Dermis lymphatic vessel endothelial cell (primary cell): Measurements from ENCODE around the gene TMOD3. TPM values are rescaled to one million over a fixed set of nuclear protein-coding genes. Genes with fewer than 3 reads are reported as not detected.

Experiments used
- total RNA-seq: library from RNA; depleted of rRNA; stranded (reverse); fragments of >200 nt; gene quantifications from 2 replicates; pipeline ENCODE4 v1.2.1, GENCODE V29; 2014

TMOD3 gene
- 80.5 and 90.7 TPM in 2 replicates for total RNA-seq

GRCh38 chr15:51829376-51830275 lies at the start of gene TMOD3:
Gene TMOD3 (plus strand): TSS chr15:51829653. CDS start chr15:51862885, 33,232 bp downstream.

Other genes starting within 250 kb of the TMOD3 start
- 10.1 and 12.6 TPM in 2 replicates for gene DMXL2, start 206.9 kb upstream of the TMOD3 start, total RNA-seq
- 0.43 and 1.6 TPM in 2 replicates for gene SCG3, start 148.2 kb upstream of the TMOD3 start, total RNA-seq
- gene LYSMD2, start 92.0 kb upstream of the TMOD3 start, total RNA-seq, result 21.7 and 29.4 TPM in 2 replicates
- 41.9 and 42.2 TPM in 2 replicates for gene TMOD2, start 78.1 kb upstream of the TMOD3 start, total RNA-seq
- 21.9 and 37.5 TPM in 2 replicates for gene LEO1, start 142.1 kb downstream of the TMOD3 start, total RNA-seq
- 45.9 and 56.7 TPM in 2 replicates for gene MAPK6, start 189.6 kb downstream of the TMOD3 start, total RNA-seq